Progenitor cell of endocrine pancreas (in vitro differentiated cells): ENCODE data around the gene ZNF576. TPM values are rescaled to one million over a fixed set of nuclear protein-coding genes. Genes with fewer than 3 reads are reported as not detected.

Source experiments
- DNase-seq: peaks from one replicate; pipeline ENCODE4 v3.0.0; 2021; ENCODE audit warnings: low spot score; ENCODE audit not compliant: unreplicated experiment
- H3K27ac Mint-ChIP-seq: 2 replicates; pipeline ENCODE4 v1.8.0; 2021; ENCODE audit warnings: mild to moderate bottlenecking, moderate library complexity, mixed read lengths
- H3K27me3 Mint-ChIP-seq: 2 replicates; pipeline ENCODE4 v1.8.0; 2021; ENCODE audit warnings: mixed read lengths
- H3K36me3 Mint-ChIP-seq: 2 replicates; pipeline ENCODE4 v1.8.0; 2022; ENCODE audit warnings: mixed read lengths; ENCODE audit not compliant: insufficient read depth
- H3K4me1 Mint-ChIP-seq: 2 replicates; pipeline ENCODE4 v1.8.0; 2021; ENCODE audit warnings: low read depth, mixed read lengths
- H3K4me3 Mint-ChIP-seq: 2 replicates; pipeline ENCODE4 v1.8.0; 2021; ENCODE audit warnings: low read depth, mild to moderate bottlenecking, moderate library complexity, mixed read lengths
- H3K9me3 Mint-ChIP-seq: 2 replicates; pipeline ENCODE4 v1.8.0; 2021; ENCODE audit warnings: low read depth, mixed read lengths
- total RNA-seq: library from RNA; stranded (reverse); gene quantifications from 2 replicates; pipeline ENCODE4 v1.2.1, GENCODE V29; 2021
- TF ChIP-seq, protein P1 (sequence below): fragments of 200-600 bp; sonication (generic); IDR thresholded peaks from one replicate; pipeline ENCODE4 v1.5.0; 2021; ENCODE audit warnings: antibody characterized with exemption, mild to moderate bottlenecking; ENCODE audit not compliant: unreplicated experiment

ZNF576 gene
- total RNA-seq, 1 donor from 2014 or later = 15.4 TPM

GRCh38 chr19:43575955-43576878, 20.2 kb upstream of the ZNF576 start:
- no peaks in the 10 kb centered on the region for H3K9me3 Mint-ChIP-seq
- no peaks in the 10 kb centered on the region for H3K27me3 Mint-ChIP-seq
- H3K36me3 Mint-ChIP-seq = peaks cover 5% of the 10 kb centered on the region
- no peak for DNase-seq
- H3K4me1 Mint-ChIP-seq = peaks cover 26% of the 10 kb centered on the region
- H3K4me3 Mint-ChIP-seq = peak overlapping the region; percentile 48
- H3K27ac Mint-ChIP-seq = peak overlapping the region; percentile 92
- TF ChIP-seq, protein P1, sequence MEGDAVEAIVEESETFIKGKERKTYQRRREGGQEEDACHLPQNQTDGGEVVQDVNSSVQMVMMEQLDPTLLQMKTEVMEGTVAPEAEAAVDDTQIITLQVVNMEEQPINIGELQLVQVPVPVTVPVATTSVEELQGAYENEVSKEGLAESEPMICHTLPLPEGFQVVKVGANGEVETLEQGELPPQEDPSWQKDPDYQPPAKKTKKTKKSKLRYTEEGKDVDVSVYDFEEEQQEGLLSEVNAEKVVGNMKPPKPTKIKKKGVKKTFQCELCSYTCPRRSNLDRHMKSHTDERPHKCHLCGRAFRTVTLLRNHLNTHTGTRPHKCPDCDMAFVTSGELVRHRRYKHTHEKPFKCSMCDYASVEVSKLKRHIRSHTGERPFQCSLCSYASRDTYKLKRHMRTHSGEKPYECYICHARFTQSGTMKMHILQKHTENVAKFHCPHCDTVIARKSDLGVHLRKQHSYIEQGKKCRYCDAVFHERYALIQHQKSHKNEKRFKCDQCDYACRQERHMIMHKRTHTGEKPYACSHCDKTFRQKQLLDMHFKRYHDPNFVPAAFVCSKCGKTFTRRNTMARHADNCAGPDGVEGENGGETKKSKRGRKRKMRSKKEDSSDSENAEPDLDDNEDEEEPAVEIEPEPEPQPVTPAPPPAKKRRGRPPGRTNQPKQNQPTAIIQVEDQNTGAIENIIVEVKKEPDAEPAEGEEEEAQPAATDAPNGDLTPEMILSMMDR = no peak

DNA sequence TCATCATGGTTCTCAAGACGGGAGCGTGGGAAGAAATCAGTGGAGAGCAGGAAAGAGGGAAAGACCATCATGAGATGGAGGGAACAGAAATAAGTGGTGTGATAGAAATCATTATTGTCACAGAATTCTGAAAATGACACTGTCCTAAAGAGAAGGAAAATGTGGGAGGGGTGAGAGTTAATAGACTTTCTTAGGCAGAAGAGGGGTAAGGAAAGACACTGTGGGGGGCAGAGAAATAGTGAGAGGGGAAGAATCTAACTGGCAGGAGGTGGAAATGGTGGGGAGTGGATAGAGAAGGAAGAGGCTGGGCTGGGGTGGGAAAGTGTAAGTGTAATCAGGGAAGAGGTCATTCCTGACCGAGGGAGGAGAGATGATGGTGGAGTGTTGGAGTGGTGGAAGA, 17.6 kb upstream of the ZNF576 start:
- Mint-ChIP-seq H3K36me3 (no peaks in the 10 kb centered on the region), H3K4me3 (peak overlapping the region; percentile 81), H3K27me3 (no peaks in the 10 kb centered on the region), H3K9me3 (no peaks in the 10 kb centered on the region), H3K27ac (peak overlapping the region; percentile 43), H3K4me1 (peaks cover 22% of the 10 kb centered on the region)
- TF ChIP-seq, protein P1 = no peak
- no peak for DNase-seq

- peak overlapping the region; percentile 81 for H3K4me3 Mint-ChIP-seq
- TF ChIP-seq, protein P1 = no peak
- no peaks in the 10 kb centered on the region for H3K27me3 Mint-ChIP-seq
- H3K9me3 Mint-ChIP-seq = no peaks in the 10 kb centered on the region
- peaks cover 8% of the 10 kb centered on the region for H3K36me3 Mint-ChIP-seq
- DNase-seq = no peak
- peak overlapping the region; percentile 64 for H3K27ac Mint-ChIP-seq
- H3K4me1 Mint-ChIP-seq = peaks cover 19% of the 10 kb centered on the region
Measured at GRCh38 chr19:43581467-43581866, 14.9 kb upstream of the ZNF576 start.

DNA sequence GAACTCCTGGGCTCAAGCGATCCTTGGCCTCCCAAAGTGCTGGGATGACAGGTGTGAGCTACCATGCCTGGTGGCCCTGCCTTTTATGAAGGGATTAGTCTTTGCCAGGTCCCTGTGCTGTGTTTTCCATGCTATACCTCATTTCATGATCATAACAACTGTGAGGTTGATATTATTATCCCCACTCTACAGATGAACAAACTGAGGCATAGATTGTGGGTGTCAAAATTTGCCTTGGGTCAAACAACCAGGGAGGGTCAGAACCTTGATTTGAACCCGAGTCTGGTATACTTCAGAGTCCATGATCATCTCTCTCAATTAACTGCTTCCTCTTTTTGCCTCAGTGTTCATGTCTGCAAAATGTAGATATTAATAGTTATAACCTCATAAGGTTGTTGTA, 13.9 kb upstream of the ZNF576 start:
- no peak for DNase-seq
- Mint-ChIP-seq H3K4me3 (no peak overlapping the region), H3K27me3 (no peaks in the 10 kb centered on the region), H3K36me3 (peaks cover 8% of the 10 kb centered on the region), H3K27ac (no peak overlapping the region), H3K9me3 (no peaks in the 10 kb centered on the region), H3K4me1 (peaks cover 16% of the 10 kb centered on the region)
- TF ChIP-seq, protein P1 = no peak

- Mint-ChIP-seq H3K27me3 (no peaks in the 10 kb centered on the region), H3K27ac (peak overlapping the region; percentile 38), H3K4me1 (peaks cover 12% of the 10 kb centered on the region), H3K9me3 (no peaks in the 10 kb centered on the region), H3K4me3 (no peak overlapping the region), H3K36me3 (peaks cover 10% of the 10 kb centered on the region)
- DNase-seq = no peak
- TF ChIP-seq, protein P1 = no peak
Measured at GRCh38 chr19:43584484-43584883, 11.9 kb upstream of the ZNF576 start.
